HCT116 (cell line): ENCODE measurements around the gene SRGAP3. TPM values are rescaled to one million over a fixed set of nuclear protein-coding genes. Genes with fewer than 3 reads are reported as not detected.

Experiments used
- ATAC-seq: fragments of 200-7000 bp; cut with Tn5 transposase; 2 replicates; pipeline ENCODE4 v1.9.1; 2020; ENCODE audit warnings: mild to moderate bottlenecking, moderate library complexity
- BruUV-seq: library from RNA; stranded (reverse); fragments of 400-500 nt; replicated peaks from 2 replicates; lab custom pipeline; 2021; lab: Mats Ljungman, UMichigan
- CTCF ChIA-PET: fragments of 300-600 bp; sonication (Branson Sonifier 250); formaldehyde crosslinking; loops from one replicate; lab custom pipeline; 2021; ENCODE audit warnings: antibody characterized with exemption; lab: Charles Lee
- POLR2A ChIA-PET: fragments of 300-600, 350-600 bp; sonication (Branson Sonifier 250); formaldehyde crosslinking; loops from one replicate; lab custom pipeline; 2021; ENCODE audit warnings: antibody characterized with exemption; lab: Charles Lee
- RAD21 ChIA-PET, 2 experiments: fragments of 300-600 bp; sonication (Branson Sonifier 250); formaldehyde crosslinking; loops; one replicate each; lab custom pipeline; 2023; ENCODE audit warnings: low total read pairs in 2 of 2; ENCODE audit not compliant: uncharacterized antibody in 2 of 2, unreplicated experiment in 2 of 2, low non-redundant PET in 1 of 2; lab: Charles Lee
- DNase-seq: peaks from one replicate; pipeline ENCODE4 v3.0.0-alpha.2; 2010; ENCODE audit warnings: low read depth, low spot score
- H2AFZ ChIP-seq: fragments of 200-600 bp; shearing (Covaris generic), sonication (generic); 2 replicates; pipeline ENCODE4 v1.6.1; 2017; ENCODE audit warnings: low read depth, mixed run types, mixed read lengths, antibody characterized with exemption, low read length; ENCODE audit not compliant: poor library complexity, severe bottlenecking
- H3K27ac ChIP-seq: 2 replicates; pipeline ENCODE4 v1.5.1; 2012; ENCODE audit warnings: low read depth, low read length
- H3K27me3 ChIP-seq: fragments of 200-600 bp; sonication (generic); 2 replicates; pipeline ENCODE4 v1.6.1; 2016; ENCODE audit warnings: mixed run types, low read length, mixed read lengths; ENCODE audit not compliant: insufficient read depth
- H3K36me3 ChIP-seq, 2 experiments: fragments of 200-500 bp in 1 of 2; fragments of 200-600 bp in 1 of 2; sonication (Bioruptor generic) in 1 of 2; sonication (generic) in 1 of 2; 2 replicates each; pipeline versions ENCODE4 v1.5.1 to v1.6.1; 2014 to 2016; ENCODE audit warnings: low read length in 2 of 2, inconsistent platforms in 1 of 2, mixed read lengths in 1 of 2, mixed run types in 1 of 2; ENCODE audit not compliant: insufficient read depth in 2 of 2, control insufficient read depth in 1 of 2
- H3K4me1 ChIP-seq, 2 experiments: fragments of 200-600 bp in 1 of 2; sonication (generic) in 1 of 2; 2 replicates each; pipeline versions ENCODE4 v1.5.1 to v1.6.1; 2012 to 2017; ENCODE audit warnings: low read length in 2 of 2, inconsistent platforms in 1 of 2, mild to moderate bottlenecking in 1 of 2, mixed read lengths in 1 of 2, mixed run types in 1 of 2, moderate library complexity in 1 of 2; ENCODE audit not compliant: insufficient read depth in 2 of 2, control insufficient read depth in 1 of 2
- H3K4me2 ChIP-seq: fragments of 200-600 bp; sonication (generic); 2 replicates; pipeline ENCODE4 v1.6.1; 2017; ENCODE audit warnings: mixed run types, low read length, mixed read lengths
- H3K4me3 ChIP-seq, 2 experiments: fragments of 200-600 bp in 1 of 2; sonication (generic) in 1 of 2; replicated peaks in 1 of 2; 2 replicates each; pipeline ENCODE4 v1.5.1; 2011 to 2016; ENCODE audit warnings: low read length in 2 of 2, control low read depth in 1 of 2, low read depth in 1 of 2, mild to moderate bottlenecking in 1 of 2, mixed read lengths in 1 of 2, mixed run types in 1 of 2
- H3K79me2 ChIP-seq: fragments of 200-600 bp; sonication (generic); 2 replicates; pipeline ENCODE4 v1.6.1; 2017; ENCODE audit warnings: mild to moderate bottlenecking, mixed run types, low read length, moderate library complexity, mixed read lengths; ENCODE audit not compliant: insufficient read depth
- H3K9ac ChIP-seq: fragments of 200-600 bp; sonication (generic); 2 replicates; pipeline ENCODE4 v1.6.1; 2016; ENCODE audit warnings: low read length, mixed read lengths
- H3K9me2 ChIP-seq: fragments of 200-600 bp; sonication (generic), shearing (Covaris generic); 2 replicates; pipeline ENCODE4 v1.6.1; 2017; ENCODE audit warnings: mixed run types, mild to moderate bottlenecking, moderate library complexity; ENCODE audit not compliant: insufficient read depth
- H3K9me3 ChIP-seq, 2 experiments: fragments of 200-500 bp in 1 of 2; fragments of 200-600 bp in 1 of 2; sonication (Bioruptor generic) in 1 of 2; sonication (generic) in 1 of 2; 2 replicates each; pipeline ENCODE4 v1.6.1; 2014 to 2017; ENCODE audit warnings: low read length in 2 of 2, mixed read lengths in 2 of 2, inconsistent platforms in 1 of 2, low read depth in 1 of 2, mild to moderate bottlenecking in 1 of 2, mixed run types in 1 of 2, moderate library complexity in 1 of 2; ENCODE audit not compliant: control insufficient read depth in 1 of 2, insufficient read depth in 1 of 2
- H4K20me1 ChIP-seq: fragments of 200-600 bp; sonication (generic), shearing (Covaris generic); 2 replicates; pipeline ENCODE4 v1.6.1; 2017; ENCODE audit warnings: mixed run types, mild to moderate bottlenecking, moderate library complexity; ENCODE audit not compliant: insufficient read depth
- CBX3 ChIP-seq: IDR thresholded peaks from 2 replicates; pipeline ENCODE4 v1.6.1; 2012; ENCODE audit warnings: low read depth
- CEBPB ChIP-seq: IDR thresholded peaks from 2 replicates; pipeline ENCODE4 v1.6.1; 2012; ENCODE audit warnings: low read depth
- EGR1 ChIP-seq: IDR thresholded peaks from 2 replicates; pipeline ENCODE4 v1.6.1; 2012; ENCODE audit warnings: low read depth
- EZH2 ChIP-seq: fragments of 200-600 bp; sonication (generic); IDR thresholded peaks from 2 replicates; pipeline ENCODE4 v1.6.1; 2017; ENCODE audit warnings: antibody characterized with exemption, mixed run types
- POLR2AphosphoS5 ChIP-seq: IDR thresholded peaks from 2 replicates; pipeline ENCODE4 v1.6.1; 2011; ENCODE audit warnings: mild to moderate bottlenecking, low read depth, low read length, moderate library complexity
- RAD21 ChIP-seq: IDR thresholded peaks from 2 replicates; pipeline ENCODE4 v1.6.1; 2012; ENCODE audit warnings: low read depth, mild to moderate bottlenecking
- SIN3A ChIP-seq: IDR thresholded peaks from 2 replicates; pipeline ENCODE4 v1.6.1; 2012; ENCODE audit warnings: low read depth
- SRF ChIP-seq: IDR thresholded peaks from 2 replicates; pipeline ENCODE4 v1.6.1; 2012; ENCODE audit warnings: low read depth
- intact Hi-C: fragments of 100-400 bp; cut with micrococcal nuclease; formaldehyde crosslinking; loops from 2 replicates; pipeline ENCODE4 v1.10.0; 2022
- total RNA-seq: library from RNA; stranded (reverse); gene quantifications from one replicate; pipeline ENCODE4 v1.2.1, GENCODE V29; 2021; ENCODE audit not compliant: unreplicated experiment
- TF ChIP-seq, protein P1 (sequence below): IDR thresholded peaks from 2 replicates; pipeline ENCODE4 v1.6.1; 2012; ENCODE audit warnings: low read depth
- TF ChIP-seq, protein P2 (sequence below): IDR thresholded peaks from 2 replicates; pipeline ENCODE4 v1.6.1; 2012

The SRGAP3 gene
- total RNA-seq, 1 experiment from 2014 or later = 8.3 TPM

GRCh38 chr3:9041626-9042025, 207.8 kb downstream of the SRGAP3 start (continued):
- TF ChIP-seq CBX3 (no peak), SRF (no peak), SIN3A (no peak)

DNA sequence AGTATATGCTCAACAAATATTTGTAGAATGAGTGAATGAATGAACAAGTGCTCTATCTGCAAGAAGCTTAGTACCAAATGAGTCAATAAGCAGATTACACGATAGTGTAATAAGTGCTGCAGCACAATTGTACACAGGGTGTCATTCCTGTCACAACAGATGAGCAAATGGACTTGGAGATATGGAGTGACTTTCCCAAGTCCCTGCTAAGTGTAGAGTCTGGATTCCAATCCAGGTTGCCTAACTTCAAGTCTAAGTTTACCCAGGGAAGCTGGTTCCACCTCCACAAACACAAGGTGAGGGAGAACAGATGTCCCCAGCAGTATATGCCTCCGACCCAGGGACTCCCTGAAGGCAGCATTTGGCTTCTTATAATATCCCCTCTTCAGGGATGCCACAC, 208.4 kb downstream of the SRGAP3 start:
- Histone ChIP-seq H3K27me3 (0 out of 2 replicates have a peak, but pooled peaks cover 4% of the 10 kb centered on the region), H3K79me2 (no peaks in the 10 kb centered on the region), H4K20me1 (no peaks in the 10 kb centered on the region), H2AFZ (no peak overlapping the region), H3K36me3 (no peaks in the 10 kb centered on the region), H3K9ac (no peak overlapping the region), H3K4me1 (no peaks in the 10 kb centered on the region), H3K27ac (no peak overlapping the region), H3K4me3 (no peak overlapping the region), H3K4me2 (no peak overlapping the region), H3K9me2 (no peaks in the 10 kb centered on the region), H3K9me3 (no peaks in the 10 kb centered on the region)
- RAD21 ChIA-PET = no interaction called here
- ATAC-seq = no peak
- CTCF ChIA-PET = no interaction called here
- no peak for DNase-seq
- BruUV-seq = no TSS peak
- POLR2A ChIA-PET = no interaction called here
- TF ChIP-seq, protein P1, sequence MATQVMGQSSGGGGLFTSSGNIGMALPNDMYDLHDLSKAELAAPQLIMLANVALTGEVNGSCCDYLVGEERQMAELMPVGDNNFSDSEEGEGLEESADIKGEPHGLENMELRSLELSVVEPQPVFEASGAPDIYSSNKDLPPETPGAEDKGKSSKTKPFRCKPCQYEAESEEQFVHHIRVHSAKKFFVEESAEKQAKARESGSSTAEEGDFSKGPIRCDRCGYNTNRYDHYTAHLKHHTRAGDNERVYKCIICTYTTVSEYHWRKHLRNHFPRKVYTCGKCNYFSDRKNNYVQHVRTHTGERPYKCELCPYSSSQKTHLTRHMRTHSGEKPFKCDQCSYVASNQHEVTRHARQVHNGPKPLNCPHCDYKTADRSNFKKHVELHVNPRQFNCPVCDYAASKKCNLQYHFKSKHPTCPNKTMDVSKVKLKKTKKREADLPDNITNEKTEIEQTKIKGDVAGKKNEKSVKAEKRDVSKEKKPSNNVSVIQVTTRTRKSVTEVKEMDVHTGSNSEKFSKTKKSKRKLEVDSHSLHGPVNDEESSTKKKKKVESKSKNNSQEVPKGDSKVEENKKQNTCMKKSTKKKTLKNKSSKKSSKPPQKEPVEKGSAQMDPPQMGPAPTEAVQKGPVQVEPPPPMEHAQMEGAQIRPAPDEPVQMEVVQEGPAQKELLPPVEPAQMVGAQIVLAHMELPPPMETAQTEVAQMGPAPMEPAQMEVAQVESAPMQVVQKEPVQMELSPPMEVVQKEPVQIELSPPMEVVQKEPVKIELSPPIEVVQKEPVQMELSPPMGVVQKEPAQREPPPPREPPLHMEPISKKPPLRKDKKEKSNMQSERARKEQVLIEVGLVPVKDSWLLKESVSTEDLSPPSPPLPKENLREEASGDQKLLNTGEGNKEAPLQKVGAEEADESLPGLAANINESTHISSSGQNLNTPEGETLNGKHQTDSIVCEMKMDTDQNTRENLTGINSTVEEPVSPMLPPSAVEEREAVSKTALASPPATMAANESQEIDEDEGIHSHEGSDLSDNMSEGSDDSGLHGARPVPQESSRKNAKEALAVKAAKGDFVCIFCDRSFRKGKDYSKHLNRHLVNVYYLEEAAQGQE = no peak
- TF ChIP-seq POLR2AphosphoS5 (no peak), SRF (no peak), SIN3A (no peak), CEBPB (no peak), EGR1 (no peak), EZH2 (no peak), RAD21 (no peak)
- TF ChIP-seq, protein P2, sequence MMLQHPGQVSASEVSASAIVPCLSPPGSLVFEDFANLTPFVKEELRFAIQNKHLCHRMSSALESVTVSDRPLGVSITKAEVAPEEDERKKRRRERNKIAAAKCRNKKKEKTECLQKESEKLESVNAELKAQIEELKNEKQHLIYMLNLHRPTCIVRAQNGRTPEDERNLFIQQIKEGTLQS = no peak
- intact Hi-C loops = no loop called here
